Measurements from ENCODE around the gene VDR.

DNA sequence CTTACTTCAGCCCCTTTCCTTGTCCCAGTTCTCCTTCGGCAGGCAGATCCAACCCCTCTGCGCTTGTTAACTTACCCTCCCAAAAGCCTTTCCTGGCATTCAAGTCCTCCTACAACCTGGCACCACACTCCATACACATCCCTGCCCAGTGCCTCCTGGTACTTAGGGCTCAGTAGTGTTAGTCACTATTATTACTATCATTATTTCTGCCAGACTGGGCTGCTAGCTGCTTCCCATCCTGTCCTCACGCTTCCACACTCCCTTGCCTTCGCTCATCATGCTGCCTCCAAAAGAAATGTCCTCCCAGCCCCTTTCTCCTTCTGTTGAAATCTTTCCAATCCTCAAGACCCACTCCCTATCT, 83.5 kb downstream of the VDR start:
- TF ChIP-seq SIN3A (IDR thresholded peaks at IDR 0.05; ENCODE audit: borderline replicate concordance, insufficient read depth, low read length) (no peak), POLR2AphosphoS5 (IDR thresholded peaks at IDR 0.05; ENCODE audit: low read depth, low read length) (no peak), TAF1 (IDR thresholded peaks at IDR 0.05; ENCODE audit: borderline replicate concordance, insufficient read depth, low read length) (no peak)
